Bone marrow (tissue), 2 donors: Measurements from ENCODE around the gene OXER1.

ENCODE experiments used
- DNase-seq, 2 donors: peaks; one replicate each; lab custom pipeline; 2025; lab: John Stamatoyannopoulos, UW

OXER1 gene

DNA sequence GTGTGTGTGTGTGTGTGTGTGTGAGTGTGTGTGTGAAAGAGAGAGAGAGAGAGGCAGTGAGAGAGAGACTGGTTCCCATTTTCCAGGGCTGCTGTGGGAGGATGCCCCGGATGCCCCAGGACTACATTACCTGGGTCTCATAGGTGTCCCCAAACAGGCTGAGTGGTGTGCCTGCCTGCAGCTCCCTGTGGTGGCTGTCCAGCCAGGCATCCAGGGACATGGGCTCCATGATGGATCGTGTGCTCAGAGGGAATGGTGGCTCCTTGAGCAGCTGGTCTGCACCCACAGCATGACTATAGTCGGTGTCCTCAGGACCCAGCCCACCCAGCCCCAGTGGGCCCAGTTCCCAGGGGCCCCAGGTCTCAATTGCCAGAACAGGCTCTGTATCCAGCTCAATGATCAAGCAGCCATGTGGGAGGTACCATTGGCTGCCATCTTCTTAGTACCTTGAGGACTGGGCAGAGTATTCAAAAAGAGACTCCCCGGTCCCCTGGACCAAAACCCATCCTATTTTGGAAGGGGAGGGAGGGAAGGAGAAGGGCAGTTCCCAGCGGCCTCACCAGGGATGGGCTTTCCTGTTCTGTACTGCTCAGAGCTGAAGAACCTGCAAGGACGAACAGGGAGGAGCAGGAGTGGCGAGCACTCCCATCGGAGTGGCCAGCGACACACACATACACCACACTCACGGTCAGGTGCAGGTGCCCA lies 5.8 kb upstream of the OXER1 start:
- no peak for DNase-seq

DNA sequence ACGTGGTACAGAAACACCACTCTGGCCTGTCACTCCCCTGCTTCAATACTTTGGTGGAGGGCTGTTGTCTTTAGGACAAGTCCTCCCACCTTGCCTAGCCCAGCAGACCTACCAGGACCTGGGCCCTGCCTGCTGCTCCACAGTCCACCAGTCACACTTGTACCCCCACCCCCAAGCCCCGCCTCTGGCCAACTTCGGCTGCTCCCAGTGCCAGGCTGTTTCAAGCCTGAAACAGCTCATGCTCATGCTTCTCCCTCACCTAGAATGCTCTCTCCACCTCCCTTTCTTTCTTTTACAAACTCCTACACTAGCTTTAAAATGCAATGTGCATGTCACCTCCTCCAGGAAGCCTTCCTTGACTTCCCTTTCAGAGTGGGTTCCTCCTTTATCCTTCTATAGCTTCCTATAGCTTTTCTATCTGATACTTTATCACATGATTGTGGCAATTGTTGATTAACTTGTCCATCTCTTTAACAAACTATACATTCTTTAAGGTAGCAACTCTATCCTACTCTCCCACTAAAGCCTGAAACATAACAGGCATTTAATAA lies 4.8 kb upstream of the OXER1 start:
- DNase-seq: no peak

DNA sequence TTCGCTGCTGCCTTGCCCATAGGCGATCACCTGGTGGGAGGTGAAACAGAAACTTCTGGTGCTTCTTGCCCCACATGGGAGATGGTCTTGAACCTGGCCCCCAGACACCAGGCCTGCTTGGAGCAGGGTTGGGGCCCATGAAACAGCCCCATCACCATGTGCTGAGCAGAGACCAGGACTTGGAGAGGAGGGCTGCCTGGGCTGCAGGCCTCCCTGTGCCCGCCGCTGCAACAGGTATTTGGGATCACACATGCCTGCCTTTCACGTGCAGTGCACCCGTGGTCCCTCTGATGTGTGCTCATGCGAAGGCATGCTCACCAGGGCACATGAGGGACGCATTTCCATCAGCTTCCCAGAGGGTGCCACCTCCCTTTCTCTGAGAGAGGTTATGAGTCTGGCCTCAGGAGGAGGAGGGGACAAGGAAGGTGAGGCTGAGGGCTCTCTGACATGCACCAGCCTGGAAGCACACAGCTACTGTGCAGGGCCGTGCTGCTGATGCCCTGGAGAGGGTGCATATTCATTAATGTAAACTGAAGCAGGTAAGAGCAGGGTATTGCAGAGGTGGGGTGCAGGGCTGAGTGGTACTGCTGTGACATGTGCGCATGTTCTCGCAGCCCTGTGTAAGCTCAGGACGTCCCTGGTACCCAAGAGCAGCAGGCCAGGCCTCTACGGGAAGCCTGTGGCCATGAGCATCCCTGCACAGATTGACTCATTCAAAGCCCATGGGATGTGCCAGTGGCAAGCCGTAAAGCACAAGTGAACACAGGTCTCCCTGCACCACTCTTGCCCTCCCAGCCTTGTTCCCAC lies 4.2 kb upstream of the OXER1 start:
- no peak for DNase-seq

DNA sequence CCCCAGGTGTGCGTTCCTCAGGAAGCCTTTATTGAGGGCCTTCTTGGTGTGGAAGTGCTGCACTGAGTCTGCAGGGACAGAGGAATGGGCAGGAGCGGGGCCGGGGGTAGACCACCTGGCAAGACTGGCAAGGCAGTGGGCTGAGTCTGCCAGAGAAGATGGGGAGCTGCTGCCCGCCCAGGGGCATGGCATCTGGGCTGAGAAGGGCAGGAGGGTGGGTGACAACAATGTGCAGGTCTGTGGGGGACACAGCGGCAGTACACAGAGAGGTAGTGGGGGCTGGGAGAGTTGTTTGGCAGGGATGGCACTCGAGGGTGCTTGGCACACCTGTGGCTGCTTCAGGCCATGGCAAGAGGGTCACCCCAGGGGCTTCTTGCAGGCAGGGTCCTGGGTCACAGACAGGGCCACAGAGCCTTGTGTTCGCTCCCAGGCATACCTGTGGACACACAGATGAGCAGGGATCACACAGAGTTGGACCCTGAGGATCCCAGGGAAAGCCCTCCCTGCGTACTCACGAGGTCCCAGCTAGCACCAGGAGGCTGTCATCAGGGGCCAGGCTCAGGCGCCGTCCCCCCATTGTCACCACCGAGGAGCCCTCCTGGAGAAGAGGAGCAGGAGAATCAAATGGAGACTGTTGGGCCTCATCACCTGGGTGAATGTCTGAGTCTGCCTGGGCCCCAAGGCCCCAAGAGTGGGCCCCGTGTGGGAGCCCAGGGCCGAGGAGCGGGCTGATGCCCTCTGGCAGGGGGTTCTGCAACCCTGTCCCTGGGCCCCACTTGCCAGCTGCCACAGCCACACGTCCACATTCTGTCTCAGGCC lies 3.4 kb upstream of the OXER1 start:
- no peak for DNase-seq

GRCh38 chr2:42765686-42766085 lies 1.8 kb upstream of the OXER1 start:
- no peak for DNase-seq

- no peak for DNase-seq
Measured at GRCh38 chr2:42764901-42765300, 966 bp upstream of the OXER1 start.

- DNase-seq: no peak
Measured at GRCh38 chr2:42762823-42763804, 821 bp downstream of the OXER1 start.

GRCh38 chr2:42762155-42762554 lies 1.8 kb downstream of the OXER1 start:
- DNase-seq: no peak

GRCh38 chr2:42761554-42761953 lies 2.4 kb downstream of the OXER1 start:
- DNase-seq: no peak

DNA sequence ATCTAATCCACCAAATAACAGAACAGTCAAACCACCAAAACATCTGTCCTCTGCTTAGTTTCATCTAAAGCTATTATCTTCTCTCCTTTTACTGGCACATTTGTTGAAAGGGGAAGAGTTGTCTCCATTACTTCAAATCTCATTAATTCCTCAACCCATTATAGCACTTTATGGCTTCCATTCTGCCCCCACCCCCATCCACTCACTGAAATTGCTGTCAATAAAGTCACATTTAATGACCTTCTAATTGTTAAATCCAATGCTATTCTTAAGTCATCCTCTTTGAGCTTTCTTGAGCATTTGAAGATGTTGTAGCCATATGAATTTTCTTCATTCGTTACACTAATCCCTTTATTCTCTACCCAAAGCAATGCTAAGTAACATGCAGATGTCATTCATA lies 5.2 kb downstream of the OXER1 start:
- DNase-seq: no peak

DNA sequence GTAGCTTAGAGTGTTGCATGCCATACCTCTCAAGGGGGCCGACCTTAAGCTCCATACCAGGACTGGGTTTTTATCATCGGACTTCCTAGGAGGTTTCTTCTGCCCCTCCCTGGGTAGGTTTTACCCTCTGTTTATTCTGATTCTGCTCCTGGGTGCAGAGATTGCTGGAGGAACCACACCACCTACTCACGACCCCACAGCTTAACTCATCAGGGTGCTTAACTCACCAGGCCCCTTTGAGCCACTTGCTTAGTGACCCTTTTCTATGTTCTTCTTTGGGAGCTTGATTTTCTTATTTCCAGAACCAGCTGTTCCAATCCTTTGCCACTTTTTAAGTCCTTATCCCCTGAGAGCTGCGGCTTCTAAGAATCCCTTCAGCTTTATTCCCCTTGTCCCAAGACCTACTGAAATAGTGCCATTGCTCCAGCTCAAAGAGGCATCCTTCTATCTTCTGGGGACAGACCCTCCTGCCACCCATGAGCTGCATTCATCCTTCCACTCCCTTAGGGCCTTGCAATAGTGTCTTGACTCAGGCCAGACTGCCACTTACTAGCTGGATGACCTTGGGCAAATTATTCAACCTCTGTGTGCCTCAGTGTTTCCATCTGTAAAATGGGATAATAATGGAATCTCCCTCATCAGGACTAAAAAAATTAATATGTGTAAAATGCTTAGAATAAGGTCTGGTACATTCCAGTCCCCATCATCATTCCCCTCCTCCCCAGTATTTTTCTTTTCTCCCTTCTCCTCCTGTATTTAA lies 5.8 kb downstream of the OXER1 start:
- DNase-seq: no peak

DNA sequence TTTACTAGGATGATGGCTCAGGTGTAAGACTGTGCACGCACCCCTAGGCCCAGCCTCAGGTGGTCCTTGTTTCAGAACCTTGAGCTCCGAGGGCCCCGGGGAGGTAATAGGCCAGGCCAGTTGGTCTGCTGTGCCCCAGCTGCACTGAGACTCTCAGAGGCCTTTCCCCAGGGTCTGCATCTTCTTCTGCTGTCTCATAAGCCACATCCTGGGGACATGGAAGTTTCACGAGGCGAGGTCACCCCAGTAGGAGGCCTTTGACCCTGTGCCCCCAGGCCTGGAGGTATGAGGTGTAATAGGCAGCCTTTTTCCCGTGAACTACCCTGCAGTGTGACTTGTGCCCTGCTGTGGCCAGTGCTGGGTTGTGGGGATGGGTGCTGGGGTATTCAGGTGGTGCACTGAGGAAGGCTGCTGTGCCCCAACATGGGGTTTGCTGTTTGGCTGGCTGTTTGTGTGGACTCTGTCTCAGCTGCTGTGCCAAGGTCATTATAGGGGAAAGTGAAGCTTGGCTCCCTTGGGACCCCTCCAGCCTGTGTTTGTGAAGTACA lies 6.9 kb downstream of the OXER1 start:
- DNase-seq: no peak

DNA sequence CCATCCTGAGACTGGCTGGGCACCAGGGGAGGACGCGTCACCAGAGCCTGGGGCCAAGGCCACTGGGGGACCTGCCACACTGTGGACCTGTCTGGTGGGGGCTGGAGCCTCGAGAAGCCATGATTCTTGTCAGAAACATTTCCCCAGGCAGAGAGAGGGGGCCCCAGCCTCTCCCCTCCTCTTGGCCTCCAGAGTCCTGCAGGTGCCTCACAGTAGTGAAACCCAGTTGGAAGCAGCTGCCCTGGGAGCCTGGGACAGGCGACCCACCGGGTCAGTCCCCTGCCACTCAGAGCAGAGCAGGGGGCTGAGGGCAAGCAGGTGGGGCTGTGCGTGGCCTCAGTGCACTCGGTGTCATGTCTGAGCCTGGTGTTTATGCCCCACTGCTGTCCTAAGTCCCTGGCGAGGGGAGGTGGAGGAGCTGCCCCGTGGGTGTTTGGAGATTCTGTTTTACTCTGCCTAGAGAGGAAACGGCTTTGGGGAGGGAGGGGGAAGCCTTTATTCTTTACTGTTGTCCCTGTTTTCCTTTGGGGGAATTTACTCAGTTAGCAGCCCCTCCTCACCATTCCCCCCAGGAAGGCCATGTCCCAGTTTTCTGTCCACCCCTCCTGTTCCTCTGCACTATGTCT lies 7.7 kb downstream of the OXER1 start:
- DNase-seq: no peak

DNA sequence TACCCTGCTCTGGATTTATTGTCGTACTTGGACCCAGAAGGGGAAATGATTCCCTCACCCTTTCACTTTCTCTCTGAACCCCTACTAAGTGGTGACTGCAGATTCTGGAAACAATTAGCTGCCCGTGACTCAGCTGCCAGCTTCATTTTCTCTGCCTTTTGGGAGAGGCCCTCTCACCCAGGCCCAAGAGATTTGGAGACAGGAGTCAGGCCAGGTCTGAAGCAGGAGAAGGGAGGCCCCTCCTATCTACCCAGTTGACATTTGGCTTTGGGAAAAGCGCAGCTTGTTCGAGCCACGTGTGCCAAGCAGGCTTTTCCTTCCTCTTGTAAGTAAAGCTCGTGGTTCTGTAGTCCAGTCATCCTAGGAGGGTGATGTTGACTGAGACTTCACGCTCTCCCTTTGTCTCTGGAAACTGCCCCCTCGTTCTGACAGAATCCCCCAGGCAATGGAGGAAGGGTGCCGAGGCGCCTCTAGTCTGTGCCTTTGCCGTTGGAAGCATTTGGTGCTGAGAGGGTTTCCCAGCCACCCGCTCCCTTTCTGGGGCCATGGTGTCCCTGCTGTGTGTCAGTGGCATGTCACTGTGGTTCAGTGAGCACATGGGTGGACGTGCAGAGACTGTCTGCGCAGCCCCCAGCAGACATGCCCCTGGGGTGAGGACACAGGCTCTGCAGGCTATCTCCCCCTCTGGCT lies 8.6 kb downstream of the OXER1 start:
- DNase-seq: peak; percentile 24 to 75

- no peak for DNase-seq
Measured at GRCh38 chr2:42754776-42755140, 9.2 kb downstream of the OXER1 start.

DNA sequence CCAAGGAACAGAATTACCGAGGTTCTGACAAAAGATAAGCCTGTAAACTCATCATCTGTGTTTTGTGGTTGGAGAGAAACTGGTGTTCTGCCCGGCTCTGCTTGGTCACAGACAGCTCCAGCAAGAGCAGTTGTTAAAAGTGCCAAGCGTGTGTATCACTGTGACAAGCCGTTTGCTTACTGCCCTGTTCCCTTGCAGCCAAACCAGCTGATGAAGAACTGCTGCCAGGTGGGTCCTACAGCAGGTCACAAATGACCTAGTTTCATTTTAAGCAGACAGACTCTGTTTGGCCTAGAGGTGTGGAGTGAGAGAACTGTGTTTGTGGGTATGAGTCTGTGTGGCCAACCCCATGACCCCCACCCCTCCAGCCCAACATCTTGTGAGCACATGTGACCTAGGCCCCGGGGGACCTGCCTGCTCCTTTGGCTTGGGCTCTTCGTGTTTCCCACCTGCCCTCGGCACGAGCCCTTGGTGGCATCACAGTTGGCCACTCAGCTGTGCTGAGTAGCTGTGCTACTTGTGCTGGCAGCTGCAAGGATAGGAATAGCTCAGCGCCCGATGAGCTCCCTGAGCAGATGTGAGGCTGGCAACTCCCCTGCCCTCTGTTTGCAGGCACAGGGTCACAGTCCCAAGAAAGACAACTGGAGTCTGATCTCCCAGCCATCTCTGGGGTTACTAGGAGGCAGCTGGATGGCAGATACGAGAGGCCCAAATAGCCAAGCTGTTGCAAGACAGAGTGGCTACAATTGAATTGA lies 9.7 kb downstream of the OXER1 start:
- no peak for DNase-seq

- DNase-seq: peak in 1 of 2 donors; percentile 62
Measured at GRCh38 chr2:42752816-42753813, 10.8 kb downstream of the OXER1 start.
